ENCODE results near the gene ADAMTS2.

ADAMTS2 gene

DNA sequence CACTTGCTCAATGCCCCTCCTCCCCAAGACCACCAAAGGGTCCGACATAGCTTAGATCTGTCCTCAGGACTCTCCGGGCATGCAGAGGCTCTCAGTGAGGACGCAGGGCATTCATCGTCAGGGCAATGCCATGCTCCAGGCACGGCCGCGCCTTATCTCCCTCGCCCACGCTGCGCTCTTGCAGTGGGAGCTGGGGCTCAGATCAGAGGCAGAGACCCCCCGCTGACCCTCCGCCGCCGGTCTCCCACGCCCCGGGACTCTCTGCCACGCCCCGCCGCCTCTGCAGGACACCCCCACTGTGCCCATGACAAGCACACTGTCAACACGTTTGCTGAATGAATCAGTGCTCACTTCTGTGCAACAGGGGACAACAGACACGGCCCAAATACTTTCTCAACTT is 140.7 kb downstream of the ADAMTS2 start:
- no peak for DNase-seq (ENCODE audit: low read depth)
- no peak for TF ChIP-seq CTCF (conservative IDR thresholded peaks at IDR 0.05; ENCODE audit: low read depth, low read length)
- no peak overlapping the region for H3K4me3 ChIP-seq (ENCODE audit: low read depth, low read length)

DNA sequence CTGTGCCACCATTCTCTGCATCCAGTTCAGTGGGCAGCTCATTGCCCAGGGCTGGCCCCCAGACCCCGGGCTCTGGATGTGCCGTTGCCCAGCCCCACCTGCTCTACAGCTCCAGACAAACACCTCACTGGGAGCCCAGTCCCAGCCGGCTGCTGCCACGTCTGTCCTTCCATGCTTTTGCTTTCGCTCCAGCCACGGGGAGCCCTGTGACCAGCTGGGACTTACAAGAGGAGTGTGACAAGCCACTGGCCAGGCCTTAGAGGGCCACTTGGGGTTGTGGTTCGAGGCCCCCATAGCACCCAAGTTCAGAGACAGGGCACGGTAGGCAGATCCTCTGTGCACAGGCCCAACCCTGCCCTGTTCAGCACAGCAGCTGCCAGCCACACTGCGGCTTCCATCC is 142.0 kb downstream of the ADAMTS2 start:
- DNase-seq (ENCODE audit: low read depth): no peak
- no peak for TF ChIP-seq CTCF (conservative IDR thresholded peaks at IDR 0.05; ENCODE audit: low read depth, low read length)
- H3K4me3 ChIP-seq (ENCODE audit: low read depth, low read length): no peak overlapping the region

GRCh38 chr5:179201986-179202385 is 143.3 kb downstream of the ADAMTS2 start:
- TF ChIP-seq CTCF (conservative IDR thresholded peaks at IDR 0.05; ENCODE audit: low read depth, low read length): no peak
- H3K4me3 ChIP-seq (ENCODE audit: low read depth, low read length): no peak overlapping the region
- no peak for DNase-seq (ENCODE audit: low read depth)

GRCh38 chr5:179199246-179199645 is 146.0 kb downstream of the ADAMTS2 start:
- no peak for DNase-seq (ENCODE audit: low read depth)
- TF ChIP-seq CTCF (conservative IDR thresholded peaks at IDR 0.05; ENCODE audit: low read depth, low read length): no peak
- no peak overlapping the region for H3K4me3 ChIP-seq (ENCODE audit: low read depth, low read length)

DNA sequence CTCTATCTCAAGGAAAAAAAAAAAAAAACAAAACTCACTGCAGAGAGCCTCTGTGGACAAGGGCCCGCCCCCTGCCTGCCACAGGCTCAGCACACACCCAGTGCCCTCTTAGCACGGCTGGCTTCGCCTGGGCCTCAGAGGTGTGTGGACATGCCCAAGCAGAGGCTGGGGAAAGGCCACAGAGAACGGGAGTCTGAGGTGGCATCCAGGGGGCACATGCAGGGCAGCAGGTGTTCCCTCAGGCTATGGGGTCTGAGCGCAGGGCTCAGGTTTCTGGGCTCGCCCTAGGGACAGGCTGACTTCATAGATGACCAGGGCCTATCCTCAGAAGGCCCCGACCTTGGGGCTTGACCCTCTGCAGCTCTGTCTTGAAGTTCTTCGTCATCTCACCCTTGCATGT is 146.4 kb downstream of the ADAMTS2 start:
- TF ChIP-seq CTCF (conservative IDR thresholded peaks at IDR 0.05; ENCODE audit: low read depth, low read length): no peak
- H3K4me3 ChIP-seq (ENCODE audit: low read depth, low read length): no peak overlapping the region
- DNase-seq (ENCODE audit: low read depth): no peak

DNA sequence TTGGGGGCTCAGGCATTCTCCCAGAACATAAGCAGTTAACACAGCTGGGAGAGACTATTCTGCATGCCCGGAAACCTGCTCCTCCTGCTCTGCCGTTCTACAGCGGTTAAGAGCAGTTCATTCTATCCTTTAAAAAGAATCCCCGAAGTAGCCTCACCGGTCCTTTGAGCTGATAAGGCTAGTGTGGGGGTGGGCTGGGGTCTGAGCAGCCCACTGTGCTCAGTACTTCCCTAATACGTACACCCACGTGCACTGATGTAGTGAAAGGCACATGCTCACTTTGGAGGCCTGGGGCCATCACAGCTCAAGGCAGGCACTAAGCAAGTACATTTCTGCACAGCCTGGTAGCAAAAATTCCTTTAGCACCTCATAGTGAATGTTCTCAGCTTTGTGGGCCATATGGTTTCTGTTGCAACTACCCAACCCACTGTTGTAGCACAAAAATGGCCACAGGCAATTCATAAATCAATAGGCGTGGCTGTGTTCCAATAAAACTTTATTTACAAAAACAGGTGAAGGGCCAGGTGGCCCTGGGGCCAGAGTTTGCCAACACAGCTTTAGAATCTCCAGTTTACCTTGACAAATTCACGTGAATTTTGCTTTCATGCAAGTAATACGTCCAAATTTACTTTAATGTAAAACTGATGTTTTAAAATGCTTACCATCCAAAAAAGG is 148.7 kb downstream of the ADAMTS2 start:
- TF ChIP-seq CTCF (conservative IDR thresholded peaks at IDR 0.05; ENCODE audit: low read depth, low read length): no peak
- DNase-seq (ENCODE audit: low read depth): no peak
- no peak overlapping the region for H3K4me3 ChIP-seq (ENCODE audit: low read depth, low read length)

All from choroid plexus epithelial cell (primary cell).